IPS-18a (cell line): ENCODE measurements around the gene BABAM2.
"Not testable (repeated sequence)": the region's sequence is repeated elsewhere in the genome, so short reads cannot be mapped to it uniquely, and the experiment has no call there.

Experiments used
- H3K27ac ChIP-seq: one replicate; pipeline ENCODE4 v1.5.1; 2013; ENCODE audit warnings: low read length
- H3K27me3 ChIP-seq: one replicate; pipeline ENCODE4 v1.6.1; 2013; ENCODE audit warnings: mild to moderate bottlenecking, low read length; ENCODE audit not compliant: control insufficient read depth, insufficient read depth
- H3K36me3 ChIP-seq: one replicate; pipeline ENCODE4 v1.6.1; 2013; ENCODE audit warnings: low read depth, low read length; ENCODE audit not compliant: control insufficient read depth
- H3K4me1 ChIP-seq: one replicate; pipeline ENCODE4 v1.6.1; 2013; ENCODE audit warnings: low read depth, low read length; ENCODE audit not compliant: control insufficient read depth
- H3K4me3 ChIP-seq: one replicate; pipeline ENCODE4 v1.5.1; 2013; ENCODE audit warnings: low read length
- H3K9ac ChIP-seq: one replicate; pipeline ENCODE4 v1.6.1; 2013; ENCODE audit warnings: mild to moderate bottlenecking, low read length, moderate library complexity
- H3K9me3 ChIP-seq: one replicate; pipeline ENCODE4 v1.6.1; 2013; ENCODE audit warnings: low read depth, low read length; ENCODE audit not compliant: control insufficient read depth

BABAM2 gene

DNA sequence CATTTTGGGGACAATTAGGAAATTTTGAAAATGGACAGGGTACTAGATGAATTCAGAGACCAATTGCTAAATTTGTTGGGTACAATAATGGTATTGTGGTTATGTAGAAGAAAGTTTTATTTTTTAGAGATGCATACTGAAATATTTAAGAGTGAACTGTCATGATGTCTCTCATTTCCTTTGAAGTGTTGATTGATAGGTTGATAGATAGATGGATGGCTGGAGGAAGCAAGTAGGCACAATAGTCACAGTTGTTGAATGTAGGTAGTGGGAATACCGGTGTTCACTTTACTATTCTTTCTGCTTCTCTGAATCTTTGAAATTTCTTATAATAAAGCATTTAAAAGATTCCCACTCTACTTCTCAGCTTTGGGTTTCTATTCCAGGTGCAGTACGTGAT, 350.4 kb downstream of the BABAM2 start:
- H3K27ac ChIP-seq: no peak overlapping the region
- no peaks in the 10 kb centered on the region for H3K4me1 ChIP-seq
- H3K27me3 ChIP-seq: no peaks in the 10 kb centered on the region
- no peaks in the 10 kb centered on the region for H3K9me3 ChIP-seq
- H3K9ac ChIP-seq: no peak overlapping the region
- H3K4me3 ChIP-seq: no peak overlapping the region
- H3K36me3 ChIP-seq: no peaks in the 10 kb centered on the region

DNA sequence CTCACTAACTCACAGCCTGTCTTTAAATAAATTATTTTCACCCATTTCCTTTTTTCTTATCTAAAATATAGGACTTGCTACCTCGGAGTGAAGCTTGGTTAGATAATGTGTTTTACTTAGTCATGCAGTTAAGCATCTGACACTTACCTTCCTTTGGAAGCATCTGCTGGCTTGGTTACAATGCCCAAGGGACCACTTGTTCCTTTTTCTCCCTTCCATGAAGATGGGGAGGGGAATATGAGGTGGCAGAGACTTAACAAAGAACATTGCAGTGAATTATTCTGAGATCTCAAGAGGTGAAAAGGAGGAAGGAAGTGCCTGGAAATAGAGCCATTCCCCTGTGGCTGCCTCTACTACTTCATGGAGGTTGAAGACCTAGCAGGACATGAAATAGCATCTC, 356.8 kb downstream of the BABAM2 start:
- Histone ChIP-seq H3K4me1 (no peaks in the 10 kb centered on the region), H3K27ac (no peak overlapping the region), H3K4me3 (no peak overlapping the region), H3K9ac (no peak overlapping the region), H3K27me3 (no peaks in the 10 kb centered on the region), H3K9me3 (no peaks in the 10 kb centered on the region), H3K36me3 (no peaks in the 10 kb centered on the region)

DNA sequence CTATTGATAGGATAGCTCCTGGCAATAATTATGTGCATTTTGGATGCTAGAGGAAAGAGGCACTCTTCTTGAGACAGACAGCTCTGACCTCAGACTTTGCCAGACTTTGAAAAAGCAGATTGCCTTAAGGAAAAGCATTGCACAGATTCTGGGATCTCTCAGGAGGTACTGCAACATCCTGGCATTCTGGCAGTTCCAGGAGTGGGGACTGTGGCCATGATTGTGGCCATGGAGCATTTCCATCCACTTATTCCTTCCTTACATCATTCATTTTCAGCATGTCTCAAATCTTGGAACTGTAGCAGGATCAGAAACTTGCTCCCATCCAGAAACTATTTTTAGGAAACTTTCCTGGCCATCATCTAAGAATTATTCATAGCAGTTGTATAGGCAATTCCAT, 357.2 kb downstream of the BABAM2 start:
- H3K27me3 ChIP-seq: no peaks in the 10 kb centered on the region
- H3K9ac ChIP-seq: no peak overlapping the region
- H3K4me3 ChIP-seq: no peak overlapping the region
- H3K4me1 ChIP-seq: no peaks in the 10 kb centered on the region
- H3K27ac ChIP-seq: no peak overlapping the region
- no peaks in the 10 kb centered on the region for H3K36me3 ChIP-seq
- no peaks in the 10 kb centered on the region for H3K9me3 ChIP-seq

DNA sequence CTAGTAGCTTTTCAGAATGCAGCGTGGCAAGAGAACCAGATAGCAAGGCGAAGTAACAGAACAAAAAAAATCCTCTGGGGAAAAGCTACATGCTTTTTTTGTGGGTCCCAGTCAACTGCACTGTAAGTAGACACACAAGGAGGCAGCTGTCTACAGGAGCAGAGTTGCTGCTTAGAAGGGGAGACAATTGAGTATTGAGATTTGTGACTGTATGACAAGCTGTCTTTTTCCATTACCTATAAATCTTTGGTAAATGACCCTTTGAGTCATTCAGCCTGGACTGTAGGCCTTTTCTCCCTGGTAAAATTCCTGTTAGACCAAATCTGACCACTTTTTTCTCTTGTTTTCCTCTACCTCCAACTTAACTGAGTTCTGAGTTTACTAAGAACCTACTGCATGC, 358.0 kb downstream of the BABAM2 start:
- Histone ChIP-seq H3K4me3 (no peak overlapping the region), H3K9ac (no peak overlapping the region), H3K36me3 (no peaks in the 10 kb centered on the region), H3K27ac (no peak overlapping the region), H3K27me3 (no peaks in the 10 kb centered on the region), H3K4me1 (no peaks in the 10 kb centered on the region), H3K9me3 (no peaks in the 10 kb centered on the region)

DNA sequence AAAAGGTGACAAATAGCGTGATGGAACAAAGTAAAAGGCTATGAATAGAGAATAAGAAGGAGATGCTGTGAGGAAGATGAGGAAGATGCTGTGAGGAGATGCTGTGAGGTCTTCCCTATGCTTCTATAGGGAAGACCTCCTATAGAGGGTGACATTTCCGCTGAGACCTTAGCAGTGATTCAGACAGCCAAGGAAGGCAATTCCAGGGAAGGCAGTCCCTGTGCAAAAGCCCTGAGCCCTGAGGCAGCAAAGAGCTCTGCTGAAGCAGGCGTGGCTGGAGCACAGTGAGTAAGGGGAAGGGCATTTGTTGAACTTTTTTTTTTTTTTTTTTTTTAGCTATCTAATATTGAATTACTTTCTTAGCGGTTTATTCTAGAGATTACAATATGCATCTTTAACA, 359.5 kb downstream of the BABAM2 start:
- Histone ChIP-seq H3K36me3 (no peaks in the 10 kb centered on the region), H3K27ac (no peak overlapping the region), H3K4me3 (no peak overlapping the region), H3K27me3 (no peaks in the 10 kb centered on the region), H3K9me3 (no peaks in the 10 kb centered on the region), H3K4me1 (no peaks in the 10 kb centered on the region), H3K9ac (no peak overlapping the region)

DNA sequence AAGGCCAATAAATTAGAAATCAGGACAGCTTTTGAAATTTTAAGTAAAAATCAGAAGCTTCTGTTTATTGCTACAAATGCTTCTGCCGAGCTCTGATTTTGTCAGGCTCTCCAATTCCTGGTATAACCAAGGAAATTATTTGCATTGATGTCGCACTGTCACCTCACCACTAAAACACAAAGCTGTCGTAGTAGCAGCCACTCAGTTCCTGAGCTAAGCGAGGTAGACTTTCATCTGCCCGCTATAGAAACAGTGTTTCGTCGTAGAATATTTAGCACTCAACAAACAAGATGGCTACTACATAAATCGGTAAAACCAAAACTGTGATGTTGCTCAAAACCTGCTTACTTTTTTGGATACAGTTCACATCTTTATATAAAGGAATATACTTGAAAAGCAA, 360.8 kb downstream of the BABAM2 start:
- Histone ChIP-seq H3K9ac (no peak overlapping the region), H3K4me1 (no peaks in the 10 kb centered on the region), H3K27me3 (no peaks in the 10 kb centered on the region), H3K36me3 (no peaks in the 10 kb centered on the region), H3K9me3 (no peaks in the 10 kb centered on the region), H3K27ac (no peak overlapping the region), H3K4me3 (no peak overlapping the region)

DNA sequence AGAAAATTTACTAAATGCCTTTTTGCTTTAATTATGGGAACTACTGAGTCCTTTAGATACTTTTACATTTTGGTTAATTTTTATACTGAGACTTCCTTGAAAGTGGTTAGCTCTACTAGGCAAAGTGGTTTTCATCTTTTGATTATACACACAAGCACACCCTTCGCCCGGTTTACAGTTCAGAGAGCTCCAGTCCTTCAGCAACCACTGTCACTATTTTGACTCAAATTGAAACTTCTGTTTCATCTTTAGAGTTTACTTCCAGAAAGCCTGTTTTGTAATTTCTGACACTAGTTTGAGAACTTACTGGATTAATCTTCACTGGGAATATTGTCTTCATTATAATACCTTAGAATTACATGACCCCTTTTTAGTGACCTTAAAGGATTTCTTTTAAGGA, 361.8 kb downstream of the BABAM2 start:
- Histone ChIP-seq H3K36me3 (no peaks in the 10 kb centered on the region), H3K9ac (no peak overlapping the region), H3K4me1 (no peaks in the 10 kb centered on the region), H3K9me3 (no peaks in the 10 kb centered on the region), H3K4me3 (no peak overlapping the region), H3K27me3 (no peaks in the 10 kb centered on the region), H3K27ac (no peak overlapping the region)

DNA sequence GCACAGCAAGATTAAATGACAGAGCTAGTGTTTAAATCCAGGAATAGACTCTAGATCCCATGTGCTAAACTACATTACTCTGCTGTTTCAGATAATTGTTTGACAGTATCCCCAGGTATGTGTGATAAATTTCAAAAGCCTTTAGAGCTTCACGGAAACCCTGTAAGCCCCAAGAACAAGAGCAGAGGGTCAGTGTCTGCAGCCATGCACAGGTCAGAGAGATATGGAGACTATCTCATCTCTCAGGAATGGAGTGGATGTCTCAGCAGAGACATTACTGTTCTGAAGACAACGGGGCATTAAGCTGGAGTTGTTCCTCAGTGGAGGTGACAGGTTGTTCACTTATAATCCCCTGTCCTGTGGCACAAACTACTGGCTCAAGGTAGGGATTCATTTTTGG, 363.0 kb downstream of the BABAM2 start:
- Histone ChIP-seq H3K4me3 (no peak overlapping the region), H3K9ac (no peak overlapping the region), H3K9me3 (no peaks in the 10 kb centered on the region), H3K27me3 (no peaks in the 10 kb centered on the region), H3K27ac (no peak overlapping the region), H3K4me1 (no peaks in the 10 kb centered on the region), H3K36me3 (no peaks in the 10 kb centered on the region)

DNA sequence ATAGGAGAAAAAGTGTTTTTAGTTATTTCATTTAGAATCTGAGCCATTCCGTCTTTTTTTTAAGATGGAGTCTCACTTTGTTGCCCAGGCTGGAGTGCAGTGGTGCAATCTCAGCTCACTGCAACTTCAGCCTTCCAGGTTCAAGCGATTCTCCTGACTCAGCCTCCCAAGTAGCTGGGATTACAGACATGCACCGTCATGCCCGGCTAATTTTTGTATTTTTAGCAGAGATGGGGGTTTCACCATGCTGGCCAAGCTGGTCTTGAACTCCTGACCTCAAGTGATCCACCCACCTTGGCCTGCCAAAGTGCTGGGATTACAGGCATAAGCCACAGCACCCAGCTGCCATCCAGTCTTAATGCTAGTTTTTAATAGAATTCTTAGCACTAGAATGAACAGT, 364.7 kb downstream of the BABAM2 start:
- H3K9ac ChIP-seq, H3K4me3 ChIP-seq, H3K9me3 ChIP-seq, H3K36me3 ChIP-seq, H3K4me1 ChIP-seq, H3K27ac ChIP-seq, H3K27me3 ChIP-seq: not testable (repeated sequence)

DNA sequence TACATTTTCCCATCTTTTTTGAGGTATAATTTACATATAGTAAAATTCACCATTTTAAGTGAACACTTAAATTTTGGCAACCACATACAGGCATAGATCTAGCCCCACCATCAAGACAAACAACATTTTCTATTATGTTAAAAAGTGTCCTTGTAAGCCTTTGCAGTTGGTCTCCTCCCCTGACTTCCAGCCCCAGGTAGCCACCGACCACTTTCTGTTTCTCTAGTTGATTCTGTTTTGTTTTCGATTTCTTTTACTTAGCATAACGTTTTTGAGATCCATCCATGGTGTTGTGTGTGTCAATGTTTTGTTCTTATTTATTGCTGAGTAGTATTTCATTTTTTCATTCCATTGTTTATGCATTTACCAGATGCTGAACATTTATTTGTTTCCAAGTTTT, 366.7 kb downstream of the BABAM2 start:
- Histone ChIP-seq H3K27ac (no peak overlapping the region), H3K27me3 (no peaks in the 10 kb centered on the region)

DNA sequence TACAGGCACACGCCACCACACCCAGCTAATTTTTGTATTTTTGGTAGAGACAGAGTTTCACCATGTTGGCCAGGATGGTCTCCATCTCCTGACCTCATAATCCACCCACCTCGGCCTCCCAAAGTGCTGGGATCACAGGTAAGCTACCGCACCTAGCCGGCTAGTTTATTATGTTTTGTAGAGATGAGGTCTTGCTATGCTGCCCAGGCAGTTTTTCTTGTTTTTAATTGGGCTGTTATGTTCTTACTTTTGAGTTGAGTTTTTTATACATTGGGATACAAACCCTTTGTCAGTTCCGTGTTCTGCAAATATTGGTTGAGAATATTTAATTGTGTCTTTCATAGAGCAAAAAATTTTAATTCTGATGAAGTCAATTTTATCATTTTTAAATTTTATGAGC, 368.7 kb downstream of the BABAM2 start:
- not testable (repeated sequence) for H3K27ac ChIP-seq, H3K9me3 ChIP-seq, H3K4me1 ChIP-seq, H3K27me3 ChIP-seq, H3K4me3 ChIP-seq, H3K9ac ChIP-seq, H3K36me3 ChIP-seq

More for the DNA sequence above, 366.7 kb downstream of the BABAM2 start:
- H3K4me1 ChIP-seq: no peaks in the 10 kb centered on the region
- H3K4me3 ChIP-seq: no peak overlapping the region
- H3K9me3 ChIP-seq: no peaks in the 10 kb centered on the region
- H3K36me3 ChIP-seq: no peaks in the 10 kb centered on the region
- H3K9ac ChIP-seq: no peak overlapping the region

DNA sequence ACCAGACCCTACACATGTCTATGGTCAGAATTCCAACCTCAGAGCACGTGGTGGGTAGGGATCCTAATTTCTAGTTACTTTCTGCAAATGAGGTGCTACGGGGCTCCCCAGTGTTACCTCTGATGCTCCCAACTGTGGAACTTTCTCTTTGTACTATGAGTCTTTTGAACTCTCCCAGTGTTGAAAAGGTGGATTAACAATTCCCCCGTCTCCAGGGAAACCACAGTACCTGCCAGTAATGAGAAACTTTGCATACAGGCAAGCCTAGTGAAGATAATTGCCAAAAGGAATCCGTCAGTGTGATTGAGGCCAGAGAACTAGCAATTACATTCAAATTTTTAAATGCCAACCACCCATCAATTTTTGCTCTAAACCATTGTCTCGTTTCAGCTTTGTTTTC, 373.2 kb downstream of the BABAM2 start:
- Histone ChIP-seq H3K36me3 (no peaks in the 10 kb centered on the region), H3K4me1 (peaks cover 10% of the 10 kb centered on the region), H3K27me3 (no peaks in the 10 kb centered on the region), H3K9ac (no peak overlapping the region), H3K4me3 (no peak overlapping the region), H3K9me3 (no peaks in the 10 kb centered on the region), H3K27ac (no peak overlapping the region)

DNA sequence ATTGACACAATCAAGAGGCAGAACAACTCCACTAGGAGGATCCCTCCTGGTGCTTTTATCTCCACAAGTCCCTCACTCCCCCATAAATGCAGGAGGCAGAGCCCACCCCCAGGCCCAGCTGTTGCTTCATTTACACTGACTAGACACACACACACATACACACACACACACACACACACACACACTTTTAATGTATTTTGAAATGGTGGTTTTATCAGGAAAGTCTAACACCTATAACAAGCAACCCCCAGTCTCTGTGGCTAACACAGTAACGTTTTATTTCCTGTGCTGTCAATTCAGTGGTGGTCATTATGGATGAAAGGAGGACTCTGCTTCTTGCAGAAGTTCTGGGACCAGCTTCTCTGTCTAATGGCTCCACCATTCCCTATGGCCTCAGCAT, 376.8 kb downstream of the BABAM2 start:
- Histone ChIP-seq H3K4me1 (peaks cover 18% of the 10 kb centered on the region), H3K36me3 (no peaks in the 10 kb centered on the region), H3K4me3 (no peak overlapping the region), H3K9ac (no peak overlapping the region), H3K27me3 (no peaks in the 10 kb centered on the region), H3K27ac (no peak overlapping the region), H3K9me3 (no peaks in the 10 kb centered on the region)
